HEK293T (cell line): Measurements from ENCODE around the gene EIF5A.

Source experiments
- CTCF ChIA-PET: fragments of 350-600 bp; formaldehyde crosslinking; extraction: SDS; loops from one replicate; lab custom pipeline; 2021; ENCODE audit warnings: antibody characterized with exemption, inconsistent platforms; lab: Yijun Ruan, JAX
- POLR2A ChIA-PET: fragments of 350-600 bp; formaldehyde crosslinking; extraction: SDS; loops from one replicate; lab custom pipeline; 2020; ENCODE audit warnings: antibody characterized with exemption, inconsistent platforms; lab: Yijun Ruan, JAX
- DNase-seq: peaks from one replicate; pipeline ENCODE4 v3.0.0; 2012; ENCODE audit warnings: mixed read lengths; ENCODE audit errors: extremely low spot score
- ARNT ChIP-seq: fragments of 450-650 bp; IDR thresholded peaks from 2 replicates; pipeline ENCODE4 v1.6.1; 2017; ENCODE audit warnings: mild to moderate bottlenecking
- BHLHE40 ChIP-seq: fragments of 450-650 bp; IDR thresholded peaks from 2 replicates; pipeline ENCODE4 v1.6.1; 2016; ENCODE audit warnings: mild to moderate bottlenecking, moderate library complexity, borderline replicate concordance
- CTBP1 ChIP-seq: fragments of 450-650 bp; IDR thresholded peaks from 2 replicates; pipeline ENCODE4 v1.6.1; 2016; ENCODE audit warnings: borderline replicate concordance
- ELF4 ChIP-seq: fragments of 450-650 bp; IDR thresholded peaks from 2 replicates; pipeline ENCODE4 v1.6.1; 2017; ENCODE audit warnings: antibody characterized with exemption
- FOXA1 ChIP-seq: fragments of 450-650 bp; IDR thresholded peaks from 2 replicates; pipeline ENCODE4 v1.6.1; 2016; ENCODE audit warnings: mild to moderate bottlenecking
- FOXK2 ChIP-seq: fragments of 450-650 bp; IDR thresholded peaks from 2 replicates; pipeline ENCODE4 v1.6.1; 2016; ENCODE audit warnings: mild to moderate bottlenecking
- FOXM1 ChIP-seq: fragments of 450-650 bp; IDR thresholded peaks from 2 replicates; pipeline ENCODE4 v1.6.1; 2017; ENCODE audit warnings: mild to moderate bottlenecking, borderline replicate concordance
- HDGF ChIP-seq: fragments of 450-650 bp; IDR thresholded peaks from 2 replicates; pipeline ENCODE4 v1.6.1; 2017; ENCODE audit warnings: antibody characterized with exemption, borderline replicate concordance
- L3MBTL2 ChIP-seq: fragments of 450-650 bp; conservative IDR thresholded peaks from 2 replicates; pipeline ENCODE4 v1.6.1; 2016; ENCODE audit warnings: mild to moderate bottlenecking
- LEF1 ChIP-seq: fragments of 450-650 bp; IDR thresholded peaks from 2 replicates; pipeline ENCODE4 v1.6.1; 2017; ENCODE audit warnings: mild to moderate bottlenecking, borderline replicate concordance
- NFRKB ChIP-seq: fragments of 450-650 bp; IDR thresholded peaks from 2 replicates; pipeline ENCODE4 v1.6.1; 2016; ENCODE audit warnings: mild to moderate bottlenecking, moderate library complexity
- PKNOX1 ChIP-seq: fragments of 450-650 bp; IDR thresholded peaks from 2 replicates; pipeline ENCODE4 v1.6.1; 2016
- SP1 ChIP-seq: fragments of 450-650 bp; IDR thresholded peaks from 2 replicates; pipeline ENCODE4 v1.6.1; 2017
- SUZ12 ChIP-seq: fragments of 450-650 bp; IDR thresholded peaks from 2 replicates; pipeline ENCODE4 v1.6.1; 2016; ENCODE audit warnings: mild to moderate bottlenecking
- TARDBP ChIP-seq: fragments of 450-650 bp; IDR thresholded peaks from 2 replicates; pipeline ENCODE4 v1.6.1; 2016
- ZNF384 ChIP-seq: fragments of 450-650 bp; IDR thresholded peaks from 2 replicates; pipeline ENCODE4 v1.6.1; 2016

The EIF5A gene

DNA sequence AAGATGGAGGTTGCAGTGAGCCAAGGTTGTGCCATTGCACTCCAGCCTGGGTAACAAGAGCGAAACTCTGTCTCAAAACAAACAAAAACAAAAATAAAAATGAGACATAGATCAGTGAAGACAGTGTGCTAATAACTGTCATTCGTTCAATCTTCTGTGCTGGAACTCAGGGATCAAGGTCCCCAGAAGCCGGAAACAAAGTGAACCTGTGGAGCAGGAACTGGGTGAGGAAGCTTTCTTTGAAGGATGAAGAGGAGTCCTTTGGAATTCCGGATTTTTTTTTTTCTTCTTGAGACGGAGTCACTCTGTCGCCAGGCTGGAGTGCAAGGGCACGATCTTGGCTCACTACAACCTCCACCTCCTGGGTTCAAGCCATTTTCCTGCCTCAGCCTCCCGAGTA lies 28.0 kb upstream of the EIF5A start:
- no peak for TF ChIP-seq FOXA1
- no peak for TF ChIP-seq TARDBP
- no peak for TF ChIP-seq L3MBTL2
- no peak for TF ChIP-seq PKNOX1
- ChIA-PET POLR2A (interaction anchor here (2.4 kb wide), 1 partner anchor 37 kb away, joined by 9 read pairs; the partner anchor contains the start of gene GABARAP), CTCF (interaction anchor here (0.6 kb wide), 1 partner anchor 61 kb away, joined by 3 read pairs; no protein-coding TSS in a partner anchor)
- DNase-seq, result no peak

DNA sequence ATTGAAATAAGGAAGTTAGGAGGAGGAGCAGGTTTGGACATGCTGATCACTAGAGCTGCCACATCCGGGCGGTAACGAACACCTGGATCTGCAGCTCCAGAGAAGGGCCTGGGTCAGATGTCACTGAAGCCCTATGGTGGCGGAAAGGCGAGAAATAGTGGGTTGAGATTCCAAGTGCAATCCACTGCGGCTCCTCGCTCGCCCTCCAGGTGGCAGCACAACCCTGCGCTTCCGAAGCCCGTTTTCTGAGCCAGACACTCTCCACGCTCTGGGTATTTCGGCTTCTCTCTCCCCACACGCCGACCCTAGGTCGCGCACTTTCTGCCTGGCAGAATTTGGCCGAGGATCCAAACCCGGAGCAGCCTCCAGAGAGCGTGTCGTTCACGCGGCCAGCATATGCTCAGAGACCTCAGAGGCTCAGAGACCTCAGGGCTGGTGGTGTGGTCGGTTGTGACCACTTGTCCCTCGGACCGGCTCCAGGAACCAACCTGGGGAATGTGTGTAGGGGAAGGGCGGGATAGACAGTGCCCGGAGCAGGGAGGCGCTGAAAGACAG lies 26.8 kb upstream of the EIF5A start:
- CTCF ChIA-PET, result interaction anchor here (0.6 to 1.8 kb wide), 9 partner anchors 11 to 299 kb away, joined by 3 to 22 read pairs (median 4); partner anchors contain the start of gene CTDNEP1
- POLR2A ChIA-PET, result interaction anchor here (1.2 to 2.4 kb wide), 4 partner anchors 16 to 49 kb away, joined by 4 to 9 read pairs (median 8); partner anchors contain the start of genes GABARAP and NEURL4
- TF ChIP-seq HDGF (no peak), L3MBTL2 (peak; percentile 79)
- peak; percentile 86 for DNase-seq

GRCh38 chr17:7281074-7281952 lies 26.1 kb upstream of the EIF5A start, which contains the start of gene SLC2A4:
TSS of gene SLC2A4 (plus strand) at chr17:7281718. CDS start at chr17:7281935, 217 bp downstream.
- ChIA-PET CTCF (interaction anchor here (1.0 to 1.8 kb wide), 6 partner anchors 15 to 279 kb away, joined by 3 to 22 read pairs (median 4); partner anchors contain the start of gene CTDNEP1), POLR2A (interaction anchor here (0.5 to 2.4 kb wide), 9 partner anchors 15 to 279 kb away, joined by 3 to 9 read pairs (median 4); partner anchors contain the start of genes ACADVL, DLG4, GABARAP and NEURL4)
- DNase-seq, result peak; percentile 99
- TF ChIP-seq L3MBTL2, result peak; percentile 42; the same call in 1 of the 2 replicates
- TF ChIP-seq CTBP1, result no peak

GRCh38 chr17:7281953-7282751 lies 25.3 kb upstream of the EIF5A start:
- no peak for TF ChIP-seq HDGF
- TF ChIP-seq FOXK2, result no peak
- TF ChIP-seq NFRKB, result no peak
- no peak for TF ChIP-seq SUZ12
- TF ChIP-seq CTBP1, result no peak
- no peak for TF ChIP-seq FOXA1
- no peak for TF ChIP-seq L3MBTL2
- no peak for TF ChIP-seq BHLHE40
- TF ChIP-seq FOXM1, result no peak
- TF ChIP-seq PKNOX1, result no peak
- TF ChIP-seq LEF1, result no peak
- TF ChIP-seq ZNF384, result no peak
- TF ChIP-seq ARNT, result no peak
- TF ChIP-seq SP1, result no peak
- no peak for TF ChIP-seq ELF4
- CTCF ChIA-PET, result interaction anchor here (0.8 to 1.7 kb wide), 4 partner anchors 14 to 105 kb away, joined by 4 read pairs; no protein-coding TSS in a partner anchor
- POLR2A ChIA-PET, result interaction anchor here (0.5 to 2.2 kb wide), 7 partner anchors 14 to 279 kb away, joined by 3 to 9 read pairs (median 5); partner anchors contain the start of genes ACADVL, DLG4 and NEURL4
- no peak for DNase-seq

- no peak for TF ChIP-seq BHLHE40
- no peak for TF ChIP-seq FOXM1
- TF ChIP-seq LEF1, result no peak
- no peak for TF ChIP-seq ARNT
- no peak for TF ChIP-seq NFRKB
- ChIA-PET CTCF (interaction anchor here (0.8 kb wide), 1 partner anchor 14 kb away, joined by 4 read pairs; no protein-coding TSS in a partner anchor), POLR2A (interaction anchor here (0.8 to 1.3 kb wide), 3 partner anchors 14 to 46 kb away, joined by 3 to 5 read pairs (median 3); partner anchors contain the start of gene NEURL4)
- DNase-seq, result no peak
Observed at GRCh38 chr17:7282752-7283321, 24.6 kb upstream of the EIF5A start.

GRCh38 chr17:7283471-7284216 lies 23.8 kb upstream of the EIF5A start:
- POLR2A ChIA-PET, result interaction anchor here (0.8 to 2.0 kb wide), 3 partner anchors 13 to 63 kb away, joined by 3 to 5 read pairs (median 5); partner anchors contain the start of gene NEURL4
- CTCF ChIA-PET, result interaction anchor here (1.3 kb wide), 1 partner anchor 12 kb away, joined by 6 read pairs; no protein-coding TSS in a partner anchor
- DNase-seq, result no peak

More at GRCh38 chr17:7283471-7284216, 23.8 kb upstream of the EIF5A start:
- TF ChIP-seq ELF4 (no peak), LEF1 (no peak)
